ENCODE results near the gene ADAMTSL1. TPM values are rescaled to one million over a fixed set of nuclear protein-coding genes. Genes with fewer than 3 reads are reported as not detected.

Gene ADAMTSL1
- total and polyA plus RNA-seq, 2 of the 8 experiments (the other 6 are each of a cell fraction or from before 2014, with no cell fraction given) = 0.84 to 1.1 TPM

DNA sequence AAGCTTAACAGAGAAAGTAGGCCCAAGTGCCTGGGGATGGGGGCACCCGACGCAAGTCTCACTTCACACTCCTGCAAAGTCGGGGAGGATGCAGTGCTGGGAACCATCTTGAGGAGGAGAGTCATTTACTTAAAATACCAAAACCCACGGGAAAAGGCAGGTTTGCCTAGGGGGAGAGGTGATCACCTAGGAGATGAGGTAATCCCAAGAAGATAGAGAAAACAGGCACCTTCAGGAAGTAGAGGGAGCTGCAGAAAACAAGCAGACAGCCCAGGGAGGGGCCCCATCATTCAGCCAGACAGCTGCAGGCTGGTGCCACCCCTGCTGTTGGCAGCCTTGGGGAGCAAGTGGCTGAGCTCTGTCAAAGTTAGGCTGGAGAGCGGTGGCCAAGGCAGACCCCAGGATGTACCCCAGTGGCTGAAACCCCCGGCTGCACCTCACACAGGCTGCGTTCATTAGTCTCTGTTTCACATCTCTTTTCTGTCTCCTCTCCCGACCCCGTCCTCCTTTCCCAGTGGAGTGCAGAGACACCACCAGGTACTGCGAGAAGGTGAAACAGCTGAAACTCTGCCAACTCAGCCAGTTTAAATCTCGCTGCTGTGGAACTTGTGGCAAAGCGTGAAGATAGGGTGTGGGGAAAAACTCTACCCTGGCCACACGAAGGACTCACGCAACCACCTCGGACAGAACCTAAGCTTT lies 434.1 kb downstream of the ADAMTSL1 start:
- H3K9ac ChIP-seq (replicated peaks in 1 of 4; ENCODE audit: extremely low read depth in 1 of 4, low read depth in 3 of 4, low read length in 3 of 4) = no peak overlapping the region
- no peak overlapping the region for H3K56ac ChIP-seq (replicated peaks; ENCODE audit: insufficient read length, low read depth, low read length)
- WGBS, 2 experiments (ENCODE audit: extremely low coverage in 1 of 2, insufficient coverage in 1 of 2, insufficient read length in 1 of 2, insufficient replicate concordance in 2 of 2, low coverage in 1 of 2, low lambda C conversion rate in 2 of 2, missing lambda C conversion rate in 1 of 2) = 89% methylated on average over 15 of the region's 15 CpGs; no CpG with 5 or more reads in 1 of the 2 experiments
- CTCF ChIA-PET (ENCODE audit: partially characterized antibody) = interaction anchor here (0.9 to 1.3 kb wide), 5 partner anchors 9 to 353 kb away, joined by 3 to 5 read pairs (median 4); no protein-coding TSS in a partner anchor
- H3K36me3 ChIP-seq (ENCODE audit: control insufficient read depth in 2 of 4, insufficient read depth in 4 of 4, low read length in 3 of 4) = no peaks in the 10 kb centered on the region
- POLR2A ChIA-PET (ENCODE audit: partially characterized antibody) = interaction anchor here (0.6 kb wide), 1 partner anchor 324 kb away, joined by 3 read pairs; no protein-coding TSS in a partner anchor
- H4K91ac ChIP-seq (replicated peaks; ENCODE audit: insufficient read length, low read length) = no peak overlapping the region
- H3K4ac ChIP-seq (replicated peaks; ENCODE audit: insufficient read length, low read depth, low read length) = no peak overlapping the region
- no peak overlapping the region for H3K27ac ChIP-seq (ENCODE audit: low read depth, low read length)
- TF ChIP-seq, protein P1, sequence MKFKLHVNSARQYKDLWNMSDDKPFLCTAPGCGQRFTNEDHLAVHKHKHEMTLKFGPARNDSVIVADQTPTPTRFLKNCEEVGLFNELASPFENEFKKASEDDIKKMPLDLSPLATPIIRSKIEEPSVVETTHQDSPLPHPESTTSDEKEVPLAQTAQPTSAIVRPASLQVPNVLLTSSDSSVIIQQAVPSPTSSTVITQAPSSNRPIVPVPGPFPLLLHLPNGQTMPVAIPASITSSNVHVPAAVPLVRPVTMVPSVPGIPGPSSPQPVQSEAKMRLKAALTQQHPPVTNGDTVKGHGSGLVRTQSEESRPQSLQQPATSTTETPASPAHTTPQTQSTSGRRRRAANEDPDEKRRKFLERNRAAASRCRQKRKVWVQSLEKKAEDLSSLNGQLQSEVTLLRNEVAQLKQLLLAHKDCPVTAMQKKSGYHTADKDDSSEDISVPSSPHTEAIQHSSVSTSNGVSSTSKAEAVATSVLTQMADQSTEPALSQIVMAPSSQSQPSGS (IDR thresholded peaks at IDR 0.05; ENCODE audit: low read length) = no peak
- no peaks in the 10 kb centered on the region for H3K79me1 ChIP-seq (ENCODE audit: low read depth, low read length)
- H2BK15ac ChIP-seq (ENCODE audit: low read length) = no peak overlapping the region
- no peaks in the 10 kb centered on the region for H4K20me1 ChIP-seq (replicated peaks in 1 of 2; ENCODE audit: control insufficient read depth in 1 of 2, insufficient read depth in 2 of 2, low read length in 2 of 2)
- no peak overlapping the region for H3K18ac ChIP-seq (ENCODE audit: extremely low read depth, low read length)
- no peak overlapping the region for H3K4me2 ChIP-seq (ENCODE audit: insufficient read depth in 1 of 2, low read depth in 2 of 2, low read length in 2 of 2)
- H3K4me3 ChIP-seq (ENCODE audit: extremely low read depth in 1 of 4, insufficient read depth in 2 of 4, low read depth in 3 of 4, low read length in 4 of 4) = no peak overlapping the region
- H3K23me2 ChIP-seq (ENCODE audit: low read depth, low read length) = no peaks in the 10 kb centered on the region
- H3K14ac ChIP-seq (ENCODE audit: insufficient read length) = no peak overlapping the region
- no peak overlapping the region for H3K23ac ChIP-seq (ENCODE audit: insufficient read length)
- FAIRE-seq (no peak), DNase-seq (ENCODE audit: low read depth in 1 of 2, low spot score in 2 of 2) (no peak)
- no peak overlapping the region for H2AK5ac ChIP-seq (ENCODE audit: low read depth, low read length)
- no peak overlapping the region for H2BK12ac ChIP-seq (ENCODE audit: low read depth, low read length)
- H3K4me1 ChIP-seq (replicated peaks in 1 of 4; ENCODE audit: control insufficient read depth in 3 of 4, insufficient read depth in 4 of 4, low read length in 3 of 4) = peaks cover 3 to 13% (median 8%) of the 10 kb centered on the region in 4 experiments
- H4K5ac ChIP-seq (ENCODE audit: insufficient read length, low read depth, low read length) = no peak overlapping the region
- no peaks in the 10 kb centered on the region for H3K9me3 ChIP-seq (ENCODE audit: insufficient read depth in 2 of 2, low read depth in 1 of 2, low read length in 1 of 2)
- H3K27me3 ChIP-seq (replicated peaks in 1 of 4; ENCODE audit: control insufficient read depth in 3 of 4, extremely low read depth in 1 of 4, insufficient read depth in 3 of 4, low read length in 3 of 4) = no peaks in the 10 kb centered on the region; a peak in 1 of 7 replicates
- no peak overlapping the region for H2AFZ ChIP-seq (ENCODE audit: low read length)
- no peaks in the 10 kb centered on the region for H3K79me2 ChIP-seq (ENCODE audit: control insufficient read depth in 1 of 2, insufficient read depth in 2 of 2, low read length in 2 of 2)
- no peak overlapping the region for H2BK20ac ChIP-seq (ENCODE audit: low read length)
- no peak overlapping the region for H2BK5ac ChIP-seq (ENCODE audit: low read depth, low read length)
- H2BK120ac ChIP-seq (replicated peaks; ENCODE audit: low read depth, low read length) = no peak overlapping the region
- H4K8ac ChIP-seq (ENCODE audit: extremely low read depth, insufficient read depth, low read length) = no peak overlapping the region

Measured in H1 (cell line).